ENCODE measurements around the gene SIAH2. TPM values are rescaled to one million over a fixed set of nuclear protein-coding genes. Genes with fewer than 3 reads are reported as not detected.

Gene SIAH2
- total RNA-seq, 5 donors from 2014 or later (not counting 1 experiment from before 2014, with no cell fraction given) = 24.5 to 40.3 (median 26.4) TPM

- H3K4me3 ChIP-seq (ENCODE audit: control insufficient read depth in 1 of 2, extremely low read depth in 1 of 2, low read length in 1 of 2) = no peak overlapping the region
- 97% methylated on average over 7 of the region's 9 CpGs for WGBS (ENCODE audit: insufficient coverage)
- H3K36me3 ChIP-seq (ENCODE audit: control insufficient read depth in 2 of 2, extremely low read depth in 1 of 2, insufficient read depth in 1 of 2, low read length in 1 of 2) = no peaks in the 10 kb centered on the region
- ChIA-PET POLR2A (interaction anchor here in 1 of 2 donors (0.6 kb wide), 1 partner anchor 33 kb away, joined by 3 read pairs; the partner anchor contains the start of gene SIAH2), CTCF (interaction anchor here in 1 of 2 donors (1.0 to 1.2 kb wide), 2 partner anchors 8 to 58 kb away, joined by 3 read pairs; no protein-coding TSS in a partner anchor)
- H3K9me3 ChIP-seq = no peaks in the 10 kb centered on the region
- peaks cover 0 to 4% of the 10 kb centered on the region in 2 experiments for H3K27me3 ChIP-seq (replicated peaks in 1 of 2; ENCODE audit: control insufficient read depth in 2 of 2, extremely low read depth in 1 of 2, insufficient read depth in 2 of 2, low read length in 1 of 2)
- Mint-ChIP-seq H3K9me3 (no peaks in the 10 kb centered on the region), H3K27me3 (no peaks in the 10 kb centered on the region), H3K4me3 (no peak overlapping the region), H3K27ac (no peak overlapping the region), H3K36me3 (no peaks in the 10 kb centered on the region), H3K4me1 (no peaks in the 10 kb centered on the region)
- DNase-seq (no peak), ATAC-seq (replicated peaks in 1 of 4) (no peak)
- no peak overlapping the region for H3K27ac ChIP-seq (ENCODE audit: low read length)
- no peaks in the 10 kb centered on the region for H3K4me1 ChIP-seq (ENCODE audit: control insufficient read depth in 1 of 2, extremely low read depth in 1 of 2, insufficient read depth in 2 of 2, low read length in 2 of 2)
Measured at GRCh38 chr3:150729682-150730360, 33.1 kb downstream of the SIAH2 start.

- Mint-ChIP-seq H3K4me3 (no peak overlapping the region), H3K27me3 (no peaks in the 10 kb centered on the region), H3K4me1 (peaks cover 5 to 12% (median 10%) of the 10 kb centered on the region in 3 donors), H3K9me3 (no peaks in the 10 kb centered on the region), H3K27ac (no peak overlapping the region), H3K36me3 (no peaks in the 10 kb centered on the region)
- Histone ChIP-seq H3K27me3 (replicated peaks in 1 of 2; ENCODE audit: control insufficient read depth in 2 of 2, extremely low read depth in 1 of 2, insufficient read depth in 2 of 2, low read length in 1 of 2) (no peaks in the 10 kb centered on the region), H3K36me3 (ENCODE audit: control insufficient read depth in 2 of 2, extremely low read depth in 1 of 2, insufficient read depth in 1 of 2, low read length in 1 of 2) (no peaks in the 10 kb centered on the region), H3K27ac (ENCODE audit: low read length) (no peak overlapping the region), H3K9me3 (no peaks in the 10 kb centered on the region), H3K4me1 (ENCODE audit: control insufficient read depth in 1 of 2, extremely low read depth in 1 of 2, insufficient read depth in 2 of 2, low read length in 2 of 2) (no peaks in the 10 kb centered on the region), H3K4me3 (ENCODE audit: control insufficient read depth in 1 of 2, extremely low read depth in 1 of 2, low read length in 1 of 2) (no peak overlapping the region)
- DNase-seq (no peak), ATAC-seq (replicated peaks in 1 of 4) (no peak)
- ChIA-PET CTCF (interaction anchor here in 1 of 2 donors (0.6 kb wide), 1 partner anchor 143 kb away, joined by 3 read pairs; no protein-coding TSS in a partner anchor), POLR2A (interaction anchor here (0.6 kb wide), 3 partner anchors 30 to 239 kb away, joined by 3 to 5 read pairs (median 4); partner anchors contain the start of gene SIAH2 (in 1 of the 2))
- WGBS (ENCODE audit: insufficient coverage) = 90% methylated on average over 16 of the region's 19 CpGs
Measured at GRCh38 chr3:150727653-150728502, 35.1 kb downstream of the SIAH2 start.

DNA sequence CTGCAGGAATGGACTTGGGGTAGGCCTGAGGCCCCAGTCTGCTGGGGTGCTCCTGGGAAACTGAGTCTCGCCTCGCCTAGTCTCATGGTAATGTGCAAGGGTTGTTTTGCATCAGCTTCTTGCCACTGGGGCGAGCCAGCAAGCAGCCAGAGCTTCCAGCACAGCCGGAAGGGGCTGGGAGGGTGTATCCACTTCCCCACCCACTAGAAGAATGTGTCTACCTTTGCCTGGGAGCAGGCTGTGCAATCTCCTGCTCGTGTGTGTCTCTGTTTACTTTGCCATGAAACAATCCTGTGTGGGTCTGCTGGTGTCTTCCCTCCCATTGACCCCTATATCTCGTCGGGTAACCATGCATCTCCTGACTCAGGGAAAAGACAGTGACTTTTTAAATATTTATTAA lies 37.4 kb downstream of the SIAH2 start:
- no peak overlapping the region for H3K27ac ChIP-seq (ENCODE audit: low read length)
- no peaks in the 10 kb centered on the region for H3K36me3 Mint-ChIP-seq
- ATAC-seq (replicated peaks in 1 of 4) (no peak), DNase-seq (no peak)
- H3K4me1 ChIP-seq (ENCODE audit: control insufficient read depth in 1 of 2, extremely low read depth in 1 of 2, insufficient read depth in 2 of 2, low read length in 2 of 2) = peaks cover 0 to 5% of the 10 kb centered on the region in 2 experiments
- peaks cover 12 to 18% (median 13%) of the 10 kb centered on the region in 3 donors for H3K4me1 Mint-ChIP-seq
- no peaks in the 10 kb centered on the region for H3K27me3 ChIP-seq (replicated peaks in 1 of 2; ENCODE audit: control insufficient read depth in 2 of 2, extremely low read depth in 1 of 2, insufficient read depth in 2 of 2, low read length in 1 of 2)
- H3K9me3 Mint-ChIP-seq = no peaks in the 10 kb centered on the region
- H3K27me3 Mint-ChIP-seq = no peaks in the 10 kb centered on the region
- POLR2A ChIA-PET = interaction anchor here (0.6 kb wide), 2 partner anchors 9 to 126 kb away, joined by 3 to 6 read pairs; no protein-coding TSS in a partner anchor
- no peak overlapping the region for H3K4me3 ChIP-seq (ENCODE audit: control insufficient read depth in 1 of 2, extremely low read depth in 1 of 2, low read length in 1 of 2)
- H3K36me3 ChIP-seq (ENCODE audit: control insufficient read depth in 2 of 2, extremely low read depth in 1 of 2, insufficient read depth in 1 of 2, low read length in 1 of 2) = no peaks in the 10 kb centered on the region
- WGBS (ENCODE audit: insufficient coverage) = 85% methylated on average over 2 of the region's 7 CpGs
- H3K9me3 ChIP-seq = no peaks in the 10 kb centered on the region
- no peak overlapping the region for H3K27ac Mint-ChIP-seq
- CTCF ChIA-PET = no interaction called here
- H3K4me3 Mint-ChIP-seq = no peak overlapping the region

GRCh38 chr3:150723946-150724345 lies 39.0 kb downstream of the SIAH2 start:
- DNase-seq (no peak), ATAC-seq (replicated peaks in 1 of 4) (no peak)
- Histone ChIP-seq H3K9me3 (no peaks in the 10 kb centered on the region), H3K4me3 (ENCODE audit: control insufficient read depth in 1 of 2, extremely low read depth in 1 of 2, low read length in 1 of 2) (no peak overlapping the region), H3K36me3 (ENCODE audit: control insufficient read depth in 2 of 2, extremely low read depth in 1 of 2, insufficient read depth in 1 of 2, low read length in 1 of 2) (peaks cover 0 to 3% of the 10 kb centered on the region in 2 donors), H3K27me3 (replicated peaks in 1 of 2; ENCODE audit: control insufficient read depth in 2 of 2, extremely low read depth in 1 of 2, insufficient read depth in 2 of 2, low read length in 1 of 2) (no peaks in the 10 kb centered on the region), H3K4me1 (ENCODE audit: control insufficient read depth in 1 of 2, extremely low read depth in 1 of 2, insufficient read depth in 2 of 2, low read length in 2 of 2) (peaks cover 0 to 5% of the 10 kb centered on the region in 2 experiments), H3K27ac (ENCODE audit: low read length) (no peak overlapping the region)
- Mint-ChIP-seq H3K9me3 (no peaks in the 10 kb centered on the region), H3K4me3 (no peak overlapping the region), H3K27ac (no peak overlapping the region), H3K4me1 (peaks cover 12 to 18% (median 13%) of the 10 kb centered on the region in 3 donors), H3K36me3 (no peaks in the 10 kb centered on the region), H3K27me3 (no peaks in the 10 kb centered on the region)
- WGBS (ENCODE audit: insufficient coverage) = 88% methylated on average over 3 of the region's 6 CpGs
- CTCF ChIA-PET = interaction anchor here (0.7 to 3.5 kb wide), 3 partner anchors 38 to 359 kb away, joined by 3 to 11 read pairs (median 5); no protein-coding TSS in a partner anchor
- POLR2A ChIA-PET = no interaction called here

DNA sequence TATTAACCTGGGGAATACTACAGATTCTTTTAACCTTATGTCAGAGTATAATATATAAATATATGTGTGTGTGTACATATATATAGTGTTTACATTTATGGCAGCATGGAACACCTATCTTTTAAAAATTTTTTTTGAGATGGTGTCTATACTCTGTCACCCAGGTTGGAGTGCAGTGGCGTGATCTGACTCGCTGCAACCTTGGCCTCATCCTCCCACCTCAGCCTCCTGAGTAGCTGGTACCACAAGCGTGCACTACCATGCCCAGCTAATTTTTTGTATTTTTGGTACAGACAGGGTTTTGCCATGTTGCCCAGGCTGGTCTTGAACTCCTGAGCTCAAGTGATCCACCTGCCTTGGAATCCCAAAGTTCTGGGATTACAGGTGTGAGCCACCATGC lies 40.7 kb downstream of the SIAH2 start:
- Mint-ChIP-seq H3K4me1 (peaks cover 12 to 18% (median 13%) of the 10 kb centered on the region in 3 donors), H3K27me3 (no peaks in the 10 kb centered on the region), H3K9me3 (no peaks in the 10 kb centered on the region), H3K4me3 (no peak overlapping the region), H3K27ac (no peak overlapping the region), H3K36me3 (no peaks in the 10 kb centered on the region)
- CTCF ChIA-PET = interaction anchor here (0.6 to 3.5 kb wide), 18 partner anchors 16 to 424 kb away, joined by 3 to 15 read pairs (median 5); partner anchors contain the start of gene SIAH2 (in 2 of the 2)
- Histone ChIP-seq H3K27ac (ENCODE audit: low read length) (no peak overlapping the region), H3K4me3 (ENCODE audit: control insufficient read depth in 1 of 2, extremely low read depth in 1 of 2, low read length in 1 of 2) (no peak overlapping the region), H3K9me3 (no peaks in the 10 kb centered on the region), H3K36me3 (ENCODE audit: control insufficient read depth in 2 of 2, extremely low read depth in 1 of 2, insufficient read depth in 1 of 2, low read length in 1 of 2) (peaks cover 0 to 3% of the 10 kb centered on the region in 2 donors), H3K4me1 (ENCODE audit: control insufficient read depth in 1 of 2, extremely low read depth in 1 of 2, insufficient read depth in 2 of 2, low read length in 2 of 2) (peaks cover 0 to 5% of the 10 kb centered on the region in 2 experiments), H3K27me3 (replicated peaks in 1 of 2; ENCODE audit: control insufficient read depth in 2 of 2, extremely low read depth in 1 of 2, insufficient read depth in 2 of 2, low read length in 1 of 2) (no peaks in the 10 kb centered on the region)
- POLR2A ChIA-PET = interaction anchor here in 1 of 2 donors (0.6 to 0.7 kb wide), 3 partner anchors 40 to 178 kb away, joined by 3 to 4 read pairs (median 4); no protein-coding TSS in a partner anchor
- no peak for DNase-seq
- WGBS (ENCODE audit: insufficient coverage) = no CpG with 5 or more reads among the region's 3 CpGs
- no peak for ATAC-seq (replicated peaks in 1 of 4)

Measured in T-cell (primary cell).